HUES48 (cell line): ENCODE data around the gene DYRK1B.

Experiments
- H3K27ac ChIP-seq: one replicate; pipeline ENCODE4 v1.7.0; 2013; ENCODE audit warnings: low read depth, low read length, inconsistent platforms
- H3K27me3 ChIP-seq: 2 replicates; pipeline ENCODE4 v1.6.1; 2013; ENCODE audit warnings: mild to moderate bottlenecking, low read length; ENCODE audit not compliant: control insufficient read depth, insufficient read depth
- H3K36me3 ChIP-seq: 2 replicates; pipeline ENCODE4 v1.6.1; 2013; ENCODE audit warnings: low read length; ENCODE audit not compliant: control insufficient read depth, insufficient read depth
- H3K4me1 ChIP-seq: 2 replicates; pipeline ENCODE4 v1.6.1; 2013; ENCODE audit warnings: mild to moderate bottlenecking, low read length; ENCODE audit not compliant: control insufficient read depth, insufficient read depth
- H3K4me3 ChIP-seq: 2 replicates; pipeline ENCODE4 v1.5.1; 2013; ENCODE audit warnings: mild to moderate bottlenecking, low read depth, low read length
- H3K9ac ChIP-seq: 2 replicates; pipeline ENCODE4 v1.6.1; 2013; ENCODE audit warnings: mild to moderate bottlenecking, low read depth, low read length, moderate library complexity
- H3K9me3 ChIP-seq: 2 replicates; pipeline ENCODE4 v1.6.1; 2013; ENCODE audit warnings: low read length; ENCODE audit not compliant: control insufficient read depth, insufficient read depth

The DYRK1B gene

DNA sequence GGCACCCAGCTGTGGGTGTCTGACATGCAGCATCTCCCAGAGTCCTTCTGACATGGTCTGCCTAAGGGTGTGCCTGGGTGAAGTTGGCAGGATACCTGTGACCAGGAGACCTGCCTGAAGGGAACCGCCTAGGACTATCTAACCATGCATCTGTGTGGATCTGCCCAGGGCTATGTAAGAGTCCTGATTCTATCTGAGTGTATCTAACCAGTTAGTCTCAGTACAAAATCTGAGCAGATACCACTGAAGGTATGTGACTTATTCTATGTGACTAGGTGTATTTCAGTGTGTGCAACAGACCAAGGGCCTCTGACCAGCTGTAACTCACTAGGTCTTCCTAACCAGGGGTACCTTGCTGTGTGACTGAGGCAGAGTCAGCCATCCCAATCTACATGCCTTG, 40.4 kb upstream of the DYRK1B start:
- H3K9me3 ChIP-seq = no peaks in the 10 kb centered on the region
- no peak overlapping the region for H3K9ac ChIP-seq
- no peaks in the 10 kb centered on the region for H3K36me3 ChIP-seq
- H3K4me3 ChIP-seq = no peak overlapping the region
- H3K27ac ChIP-seq = no peak overlapping the region
- H3K27me3 ChIP-seq = no peaks in the 10 kb centered on the region
- H3K4me1 ChIP-seq = no peaks in the 10 kb centered on the region

DNA sequence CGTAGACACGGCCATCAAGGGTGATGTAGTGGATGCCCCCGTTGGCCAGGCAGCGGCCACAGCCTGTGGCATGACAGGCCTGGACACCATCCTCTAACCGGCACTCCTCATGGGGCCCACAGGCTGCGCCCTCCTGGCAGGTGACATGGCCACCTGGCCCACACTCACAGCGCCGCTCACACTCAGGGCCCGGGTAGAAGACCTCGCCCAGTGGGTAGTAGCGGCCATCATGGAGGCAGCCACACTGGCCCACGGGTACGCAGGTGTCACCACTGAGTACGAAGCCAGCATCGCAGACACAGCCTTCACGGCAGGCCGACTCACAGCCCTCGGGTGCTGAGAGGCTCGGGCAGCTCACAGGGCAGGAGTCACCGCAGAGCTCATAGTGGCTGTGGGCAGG, 39.4 kb upstream of the DYRK1B start:
- no peak overlapping the region for H3K27ac ChIP-seq
- no peak overlapping the region for H3K9ac ChIP-seq
- H3K9me3 ChIP-seq = no peaks in the 10 kb centered on the region
- no peaks in the 10 kb centered on the region for H3K27me3 ChIP-seq
- no peaks in the 10 kb centered on the region for H3K4me1 ChIP-seq
- H3K36me3 ChIP-seq = no peaks in the 10 kb centered on the region
- no peak overlapping the region for H3K4me3 ChIP-seq

DNA sequence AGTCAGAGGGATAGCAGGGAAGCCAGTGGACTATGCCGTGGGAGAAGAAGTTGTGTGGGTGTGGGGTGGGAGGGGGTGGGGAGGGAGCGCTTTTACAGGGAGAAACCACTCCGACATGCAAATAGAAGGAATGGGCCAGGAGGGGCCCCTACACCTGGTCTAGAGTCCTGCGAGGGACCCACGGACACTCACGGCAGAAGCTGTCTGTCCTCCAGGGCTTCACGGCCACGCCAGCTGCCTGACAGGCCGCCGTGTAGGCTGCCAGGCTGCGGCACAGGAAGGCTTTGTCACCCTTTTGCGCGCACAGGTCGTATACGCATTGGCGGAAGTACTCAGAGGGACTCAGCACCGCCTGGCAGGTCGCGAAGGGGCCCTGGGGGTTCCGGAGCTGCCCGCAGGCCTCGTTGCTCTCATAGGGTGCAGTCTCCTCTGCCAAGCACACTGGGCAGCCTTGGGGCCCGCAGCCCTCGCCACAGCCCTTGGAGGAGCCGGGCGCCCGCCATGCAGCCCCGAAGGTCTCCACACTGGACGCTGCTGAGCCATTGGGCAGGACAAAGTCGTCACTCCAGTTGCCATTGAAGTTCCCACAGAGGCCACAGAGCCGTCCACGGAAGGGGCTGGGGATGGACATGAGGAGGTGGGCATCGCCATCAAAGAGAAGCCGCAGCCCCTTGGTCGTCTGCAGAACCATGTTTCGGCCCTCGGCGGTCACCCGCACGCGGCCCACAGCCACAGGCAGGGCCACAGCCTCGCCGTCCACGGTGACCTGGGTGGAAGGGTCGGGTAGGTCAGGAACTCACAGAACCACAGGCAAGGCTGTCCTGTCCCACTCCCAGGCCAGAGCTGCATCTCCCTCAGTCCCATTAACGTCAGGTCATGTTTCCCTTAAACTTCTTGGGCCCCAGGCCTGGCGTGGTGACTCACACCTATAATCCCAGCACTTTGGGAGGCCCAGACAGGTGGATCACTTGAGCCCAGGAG, 38.2 kb upstream of the DYRK1B start:
- Histone ChIP-seq H3K36me3 (no peaks in the 10 kb centered on the region), H3K27ac (no peak overlapping the region)

DNA sequence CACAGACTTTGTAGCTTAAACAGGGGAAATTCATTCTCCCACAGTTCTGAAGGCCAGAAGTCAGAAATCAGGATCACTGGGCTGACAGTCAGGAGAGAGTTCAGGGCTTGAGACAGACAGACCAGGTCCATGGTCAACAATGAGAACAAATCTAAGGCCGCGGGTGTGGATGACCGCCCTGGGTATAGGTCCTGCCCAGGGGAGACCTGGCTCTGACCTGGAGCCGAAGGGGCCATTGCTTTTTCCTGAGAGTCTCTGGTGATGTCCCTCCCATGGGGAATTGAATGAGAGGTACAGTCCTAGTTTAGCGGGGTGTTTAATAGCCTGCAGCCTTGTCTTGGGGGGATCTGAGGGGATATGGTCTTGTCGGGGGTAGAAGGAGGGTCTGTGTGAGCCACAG, 37.4 kb upstream of the DYRK1B start:
- no peaks in the 10 kb centered on the region for H3K36me3 ChIP-seq
- H3K4me1 ChIP-seq = no peaks in the 10 kb centered on the region
- H3K27me3 ChIP-seq = no peaks in the 10 kb centered on the region

More for the DNA sequence above, 38.2 kb upstream of the DYRK1B start:
- Histone ChIP-seq H3K9me3 (no peaks in the 10 kb centered on the region), H3K4me1 (no peaks in the 10 kb centered on the region), H3K9ac (no peak overlapping the region), H3K27me3 (no peaks in the 10 kb centered on the region), H3K4me3 (no peak overlapping the region)

DNA sequence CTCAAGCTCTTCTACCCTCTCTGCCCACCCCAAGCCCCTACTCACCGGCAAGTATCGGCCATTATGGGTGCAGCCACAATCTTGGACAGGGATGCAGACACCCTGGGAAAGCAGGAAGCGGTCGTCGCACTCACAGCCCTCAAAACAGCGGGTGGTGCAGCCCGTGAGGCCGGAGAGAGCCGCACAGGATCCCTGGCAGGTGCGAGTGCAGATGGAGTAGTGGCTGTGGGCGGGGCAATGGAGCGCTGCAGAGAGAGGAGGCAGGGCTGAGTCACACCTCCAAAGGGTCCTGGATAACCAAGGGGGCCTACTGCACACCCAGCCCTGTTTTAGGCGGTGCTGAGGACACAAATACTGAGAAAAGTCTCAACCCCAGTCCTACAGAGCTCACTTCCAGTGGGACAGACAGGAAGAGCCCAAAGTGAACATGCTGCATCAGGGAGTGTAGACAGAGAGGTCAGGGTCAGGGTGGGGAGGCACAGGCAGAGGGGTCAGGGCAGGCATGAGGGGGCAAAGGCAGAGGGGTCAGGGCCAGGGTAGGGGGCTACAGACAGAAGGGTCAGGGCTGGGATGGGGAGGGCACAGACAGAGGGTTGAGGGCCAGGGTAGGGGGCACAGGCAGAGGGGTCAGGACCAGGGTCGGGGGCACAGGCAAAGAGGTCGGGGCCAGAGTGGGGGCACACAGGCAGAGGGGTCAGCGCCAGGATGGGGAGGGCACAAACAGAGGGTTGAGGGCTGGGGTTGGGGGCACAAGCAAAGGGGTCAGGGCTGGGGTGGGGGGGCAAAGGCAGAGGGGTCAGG, 36.4 kb upstream of the DYRK1B start:
- Histone ChIP-seq H3K9ac (no peak overlapping the region), H3K27me3 (no peaks in the 10 kb centered on the region), H3K36me3 (no peaks in the 10 kb centered on the region), H3K4me3 (no peak overlapping the region), H3K4me1 (no peaks in the 10 kb centered on the region), H3K9me3 (no peaks in the 10 kb centered on the region), H3K27ac (no peak overlapping the region)

More for the DNA sequence above, 37.4 kb upstream of the DYRK1B start:
- Histone ChIP-seq H3K9me3 (no peaks in the 10 kb centered on the region), H3K27ac (no peak overlapping the region), H3K4me3 (no peak overlapping the region), H3K9ac (no peak overlapping the region)

DNA sequence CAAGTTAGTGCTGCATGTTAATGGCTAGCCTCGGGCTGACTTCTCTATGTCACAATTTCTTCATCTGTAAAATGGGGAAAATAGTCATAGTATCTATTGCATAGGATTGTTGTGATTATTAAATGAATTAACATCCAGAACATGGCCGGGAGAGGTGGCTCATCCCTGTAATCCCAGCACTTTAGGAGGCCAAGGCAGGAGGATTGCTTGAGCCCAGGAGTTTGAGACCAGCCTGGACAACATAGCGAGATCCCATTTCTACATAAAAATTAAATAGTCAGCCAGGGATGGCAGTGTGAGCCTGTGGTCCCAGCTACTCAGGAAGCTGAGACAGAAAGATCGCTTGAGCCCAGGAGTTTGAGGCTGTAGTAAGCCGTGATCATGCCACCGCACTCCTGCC, 34.0 kb upstream of the DYRK1B start:
- H3K4me3 ChIP-seq = no peak overlapping the region
- H3K9me3 ChIP-seq = no peaks in the 10 kb centered on the region
- H3K4me1 ChIP-seq = no peaks in the 10 kb centered on the region
- no peak overlapping the region for H3K9ac ChIP-seq
- H3K27me3 ChIP-seq = no peaks in the 10 kb centered on the region
- no peak overlapping the region for H3K27ac ChIP-seq
- H3K36me3 ChIP-seq = no peaks in the 10 kb centered on the region

DNA sequence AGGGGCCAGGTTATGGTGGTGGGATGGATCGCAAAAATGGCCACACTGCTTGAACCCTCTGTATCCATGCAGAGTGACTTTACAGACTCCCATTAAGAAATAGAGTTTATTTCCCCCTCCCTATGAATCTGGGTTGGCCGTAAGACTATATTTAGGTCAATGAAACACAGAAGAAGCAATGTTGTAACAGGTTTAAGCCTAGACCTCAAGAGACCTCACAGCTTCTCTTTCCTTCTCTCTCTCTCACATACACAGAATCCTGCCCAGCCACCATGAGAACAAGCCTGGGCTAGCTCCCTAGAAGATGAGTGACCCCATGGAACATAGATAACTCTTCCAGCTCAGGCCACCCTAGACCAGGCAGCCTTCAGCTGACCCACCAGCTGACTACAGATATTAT, 33.2 kb upstream of the DYRK1B start:
- Histone ChIP-seq H3K9me3 (no peaks in the 10 kb centered on the region), H3K36me3 (no peaks in the 10 kb centered on the region), H3K27ac (no peak overlapping the region), H3K27me3 (no peaks in the 10 kb centered on the region), H3K9ac (no peak overlapping the region), H3K4me3 (no peak overlapping the region), H3K4me1 (no peaks in the 10 kb centered on the region)

DNA sequence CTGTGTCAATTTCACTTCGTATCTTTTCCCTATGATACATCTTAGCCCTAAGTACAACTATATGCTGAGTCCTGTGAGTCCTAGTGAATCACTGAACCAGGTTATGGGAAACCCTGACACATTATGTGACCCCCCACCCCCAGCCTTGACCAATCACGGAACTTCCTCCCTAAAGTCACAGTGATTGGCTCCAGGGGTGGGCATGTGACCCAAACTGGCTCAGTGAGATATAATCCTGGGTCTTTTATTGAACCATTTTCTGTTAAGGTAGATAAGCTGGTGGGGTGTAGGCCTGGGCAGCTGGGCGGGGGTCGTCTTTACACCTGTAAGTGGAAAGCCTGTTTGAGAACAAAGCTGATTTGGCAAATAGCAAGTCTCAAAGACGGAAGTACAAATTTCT, 32.0 kb upstream of the DYRK1B start:
- Histone ChIP-seq H3K9me3 (no peaks in the 10 kb centered on the region), H3K27me3 (no peaks in the 10 kb centered on the region), H3K27ac (no peak overlapping the region), H3K4me1 (no peaks in the 10 kb centered on the region), H3K36me3 (no peaks in the 10 kb centered on the region), H3K4me3 (no peak overlapping the region), H3K9ac (no peak overlapping the region)

DNA sequence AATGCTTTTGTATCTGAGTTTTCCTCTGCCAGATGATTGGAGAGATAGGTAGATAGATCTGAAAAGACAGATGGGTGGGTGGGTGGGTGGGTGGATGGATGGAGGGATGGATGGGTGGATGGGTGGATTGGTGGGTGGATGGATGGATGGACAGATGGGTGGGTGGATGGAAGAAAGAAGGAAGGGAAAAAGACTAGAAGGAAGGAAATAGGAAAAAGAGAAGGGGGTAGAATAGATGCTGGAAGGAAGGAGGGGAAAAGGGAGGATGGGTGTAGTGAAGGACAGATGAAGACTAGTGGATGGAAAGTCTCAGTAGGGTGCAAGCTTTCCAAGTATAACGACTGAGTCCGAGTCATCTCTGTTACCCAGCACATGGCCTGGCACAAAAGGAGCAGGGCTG, 31.2 kb upstream of the DYRK1B start:
- no peak overlapping the region for H3K9ac ChIP-seq
- no peak overlapping the region for H3K4me3 ChIP-seq
- H3K36me3 ChIP-seq = no peaks in the 10 kb centered on the region
- H3K9me3 ChIP-seq = no peaks in the 10 kb centered on the region
- H3K4me1 ChIP-seq = no peaks in the 10 kb centered on the region
- no peak overlapping the region for H3K27ac ChIP-seq
- H3K27me3 ChIP-seq = no peaks in the 10 kb centered on the region

DNA sequence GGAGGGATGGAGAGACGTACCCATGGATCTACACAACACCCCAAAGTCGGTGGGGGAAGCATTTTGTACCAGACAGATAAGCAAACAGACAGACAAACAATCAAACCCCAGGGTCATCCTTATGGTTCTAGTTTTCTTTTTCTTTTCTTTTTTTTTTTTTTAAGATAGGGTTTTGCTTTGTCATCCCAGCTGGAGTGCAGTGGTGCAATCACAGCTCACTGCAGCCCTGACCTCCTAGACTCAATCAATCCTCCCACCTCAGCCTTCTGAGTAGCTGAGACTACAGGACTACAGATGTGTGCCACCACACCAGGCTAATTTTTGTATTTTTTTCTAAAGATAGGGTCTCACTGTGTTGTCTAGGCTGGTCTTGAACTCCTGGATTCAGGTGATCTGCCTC, 30.2 kb upstream of the DYRK1B start:
- H3K9me3 ChIP-seq = no peaks in the 10 kb centered on the region
- no peaks in the 10 kb centered on the region for H3K4me1 ChIP-seq

DNA sequence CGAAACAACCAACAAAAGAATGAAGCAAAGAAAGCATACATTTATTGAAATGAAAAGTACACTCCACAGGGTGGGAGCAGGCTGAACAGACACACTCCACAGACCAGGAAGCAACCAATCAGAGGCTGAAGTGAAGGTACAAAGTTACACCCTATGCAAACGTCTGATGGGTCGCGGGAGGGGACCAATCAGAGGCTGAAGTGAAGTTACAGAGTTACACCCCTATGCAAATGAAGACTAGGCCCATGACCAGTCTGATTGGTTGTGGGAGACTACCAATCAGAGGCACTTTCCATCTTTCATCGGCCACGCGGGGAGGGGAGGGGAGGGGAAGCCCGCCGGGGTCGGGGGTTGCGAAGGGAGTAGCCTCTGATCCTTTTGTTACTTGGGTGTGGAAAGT, 24.6 kb upstream of the DYRK1B start:
- Histone ChIP-seq H3K27me3 (no peaks in the 10 kb centered on the region), H3K4me3 (no peak overlapping the region; the same call in 1 of the 2 replicates)

More for the DNA sequence above, 30.2 kb upstream of the DYRK1B start:
- Histone ChIP-seq H3K4me3 (no peak overlapping the region), H3K9ac (no peak overlapping the region), H3K27ac (no peak overlapping the region), H3K27me3 (no peaks in the 10 kb centered on the region), H3K36me3 (no peaks in the 10 kb centered on the region)

More for the DNA sequence above, 24.6 kb upstream of the DYRK1B start:
- Histone ChIP-seq H3K4me1 (no peaks in the 10 kb centered on the region), H3K36me3 (no peaks in the 10 kb centered on the region), H3K9me3 (peaks cover 3% of the 10 kb centered on the region; the same call in 1 of the 2 replicates), H3K27ac (no peak overlapping the region), H3K9ac (no peak overlapping the region)
